ENCODE measurements around the gene KIAA0825.

DNA sequence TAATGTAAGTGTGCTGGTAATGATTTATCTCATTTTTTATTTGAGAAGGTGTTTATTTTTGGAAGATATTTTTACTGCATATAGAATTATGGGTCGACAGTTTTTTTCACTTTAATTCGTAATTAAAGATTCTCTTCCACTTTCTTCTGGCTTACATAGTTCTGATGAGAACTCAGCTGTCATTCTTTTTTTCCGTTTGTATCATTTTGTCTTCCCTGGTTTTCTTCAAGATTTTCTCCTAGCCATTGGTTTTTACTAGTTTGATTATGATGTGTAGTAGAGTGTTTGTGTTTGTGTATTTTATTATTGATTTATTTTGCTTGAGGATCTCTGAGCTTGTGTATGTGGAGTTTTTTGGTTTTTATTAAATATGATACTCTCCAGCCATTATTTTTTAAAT, 21.8 kb upstream of the KIAA0825 start:
- TF ChIP-seq, protein P1, sequence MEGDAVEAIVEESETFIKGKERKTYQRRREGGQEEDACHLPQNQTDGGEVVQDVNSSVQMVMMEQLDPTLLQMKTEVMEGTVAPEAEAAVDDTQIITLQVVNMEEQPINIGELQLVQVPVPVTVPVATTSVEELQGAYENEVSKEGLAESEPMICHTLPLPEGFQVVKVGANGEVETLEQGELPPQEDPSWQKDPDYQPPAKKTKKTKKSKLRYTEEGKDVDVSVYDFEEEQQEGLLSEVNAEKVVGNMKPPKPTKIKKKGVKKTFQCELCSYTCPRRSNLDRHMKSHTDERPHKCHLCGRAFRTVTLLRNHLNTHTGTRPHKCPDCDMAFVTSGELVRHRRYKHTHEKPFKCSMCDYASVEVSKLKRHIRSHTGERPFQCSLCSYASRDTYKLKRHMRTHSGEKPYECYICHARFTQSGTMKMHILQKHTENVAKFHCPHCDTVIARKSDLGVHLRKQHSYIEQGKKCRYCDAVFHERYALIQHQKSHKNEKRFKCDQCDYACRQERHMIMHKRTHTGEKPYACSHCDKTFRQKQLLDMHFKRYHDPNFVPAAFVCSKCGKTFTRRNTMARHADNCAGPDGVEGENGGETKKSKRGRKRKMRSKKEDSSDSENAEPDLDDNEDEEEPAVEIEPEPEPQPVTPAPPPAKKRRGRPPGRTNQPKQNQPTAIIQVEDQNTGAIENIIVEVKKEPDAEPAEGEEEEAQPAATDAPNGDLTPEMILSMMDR (IDR thresholded peaks at IDR 0.05): no peak
- TF ChIP-seq SIN3A (IDR thresholded peaks at IDR 0.05; ENCODE audit: borderline replicate concordance, insufficient read depth, low read depth, low read length) (no peak), TCF7L2 (IDR thresholded peaks at IDR 0.05; ENCODE audit: low read depth, low read length) (no peak), POLR2AphosphoS5 (IDR thresholded peaks at IDR 0.05; ENCODE audit: low read depth, low read length) (no peak)

All from Panc1 (cell line).